Transverse colon (tissue), 4 donors: ENCODE results near the gene ACTMAP. TPM values are rescaled to one million over a fixed set of nuclear protein-coding genes. Genes with fewer than 3 reads are reported as not detected.
"Not testable (repeated sequence)": the region's sequence is repeated elsewhere in the genome, so short reads cannot be mapped to it uniquely, and the experiment has no call there.

ENCODE experiments used
- DNase-seq: peaks from one replicate; pipeline ENCODE4 v3.0.0-alpha.2; 2019
- H3K27ac ChIP-seq, 4 donors: fragments of 200-600 bp; sonication (generic); 2 replicates each; pipeline ENCODE4 v1.5.1; 2016 to 2018; ENCODE audit warnings: inconsistent platforms in 4 of 4
- H3K27me3 ChIP-seq: fragments of 200-600 bp; sonication (generic); 2 replicates; pipeline ENCODE4 v1.5.1; 2017; ENCODE audit warnings: inconsistent platforms
- H3K36me3 ChIP-seq, 4 donors: fragments of 200-600 bp; sonication (generic); 2 replicates each; pipeline ENCODE4 v1.5.1; 2017 to 2019; ENCODE audit warnings: inconsistent platforms in 4 of 4
- H3K4me1 ChIP-seq, 4 donors: fragments of 200-600 bp; sonication (generic); 2 replicates each; pipeline ENCODE4 v1.5.1; 2017 to 2020; ENCODE audit warnings: inconsistent platforms in 4 of 4
- H3K4me3 ChIP-seq, 4 donors: fragments of 200-600 bp; sonication (generic); 1 replicate in 1 of 4; 2 replicates in 3 of 4; pipeline versions ENCODE4 v1.5.1 to v1.6.1; 2017 to 2019; ENCODE audit warnings: inconsistent platforms in 4 of 4
- H3K9me3 ChIP-seq, 2 donors: fragments of 200-600 bp; sonication (generic); 2 replicates each; pipeline ENCODE4 v1.5.1; 2017 to 2019; ENCODE audit warnings: inconsistent platforms in 2 of 2
- EP300 ChIP-seq: sonication (generic); formaldehyde crosslinking; IDR thresholded peaks from one replicate; pipeline ENCODE4 v1.6.1; 2017; ENCODE audit warnings: antibody characterized with exemption, low read depth
- POLR2A ChIP-seq: fragments of 450-650 bp; IDR thresholded peaks from one replicate; pipeline ENCODE4 v1.6.1; 2016; ENCODE audit warnings: antibody characterized with exemption, mild to moderate bottlenecking, moderate library complexity
- POLR2AphosphoS5 ChIP-seq, 3 donors: sonication (generic); formaldehyde crosslinking; IDR thresholded peaks; one replicate each; pipeline ENCODE4 v1.6.1; 2016; ENCODE audit warnings: antibody characterized with exemption in 3 of 3
- WGBS, 2 donors: methylation state at CpG; one replicate each; pipeline ENCODE4 v1.1.5; 2018; ENCODE audit warnings: low coverage in 1 of 2; 5-methylcytosine and 5-hydroxymethylcytosine counted together
- in situ Hi-C, 4 donors: fragments of 200-750 bp; cut with MboI; loops; one replicate each; pipeline versions ENCODE4 v1.15.0 to v1.15.1; 2017; ENCODE audit warnings: low sequenced_read_pairs in 3 of 4, low pct_ligation_motif_present in 1 of 4, low pct_unique_long_range_greater_than_20kb in 1 of 4
- intact Hi-C: fragments of 100-400 bp; cut with DNase I; formaldehyde crosslinking; loops from one replicate; pipeline ENCODE4 v1.15.1; 2023; ENCODE audit warnings: low total_unique reads
- total RNA-seq, 4 donors: library from RNA; depleted of rRNA; stranded (reverse); fragments of >200 nt; gene quantifications; one replicate each; pipeline ENCODE4 v1.1.0, GENCODE V29; 2016
- TF ChIP-seq, protein P1 (sequence below), 5 experiments: fragments of 200-600 bp in 3 of 5; fragments of 450-650 bp in 2 of 5; sonication (generic) in 3 of 5; IDR thresholded peaks; 1 replicate in 2 of 5; 2 replicates in 3 of 5; pipeline ENCODE4 v1.5.1; 2016 to 2017; ENCODE audit warnings: antibody characterized with exemption in 5 of 5, inconsistent platforms in 3 of 5, mild to moderate bottlenecking in 2 of 5, moderate library complexity in 1 of 5

Gene ACTMAP
- total RNA-seq, 4 donors from 2014 or later: 8.3 to 29.1 (median 12.1) TPM

GRCh38 chr19:40768869-40769268, 18.6 kb upstream of the ACTMAP start:
- Histone ChIP-seq H3K27ac (no peak overlapping the region), H3K27me3 (no peaks in the 10 kb centered on the region), H3K4me1 (no peaks in the 10 kb centered on the region), H3K4me3 (no peak overlapping the region), H3K9me3 (no peaks in the 10 kb centered on the region), H3K36me3 (peaks cover 0 to 31% (median 12%) of the 10 kb centered on the region in 4 donors)
- 71 to 82% methylated on average over 2 to 5 of the region's 5 CpGs for WGBS, 2 donors
- TF ChIP-seq, protein P1, sequence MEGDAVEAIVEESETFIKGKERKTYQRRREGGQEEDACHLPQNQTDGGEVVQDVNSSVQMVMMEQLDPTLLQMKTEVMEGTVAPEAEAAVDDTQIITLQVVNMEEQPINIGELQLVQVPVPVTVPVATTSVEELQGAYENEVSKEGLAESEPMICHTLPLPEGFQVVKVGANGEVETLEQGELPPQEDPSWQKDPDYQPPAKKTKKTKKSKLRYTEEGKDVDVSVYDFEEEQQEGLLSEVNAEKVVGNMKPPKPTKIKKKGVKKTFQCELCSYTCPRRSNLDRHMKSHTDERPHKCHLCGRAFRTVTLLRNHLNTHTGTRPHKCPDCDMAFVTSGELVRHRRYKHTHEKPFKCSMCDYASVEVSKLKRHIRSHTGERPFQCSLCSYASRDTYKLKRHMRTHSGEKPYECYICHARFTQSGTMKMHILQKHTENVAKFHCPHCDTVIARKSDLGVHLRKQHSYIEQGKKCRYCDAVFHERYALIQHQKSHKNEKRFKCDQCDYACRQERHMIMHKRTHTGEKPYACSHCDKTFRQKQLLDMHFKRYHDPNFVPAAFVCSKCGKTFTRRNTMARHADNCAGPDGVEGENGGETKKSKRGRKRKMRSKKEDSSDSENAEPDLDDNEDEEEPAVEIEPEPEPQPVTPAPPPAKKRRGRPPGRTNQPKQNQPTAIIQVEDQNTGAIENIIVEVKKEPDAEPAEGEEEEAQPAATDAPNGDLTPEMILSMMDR (IDR thresholded peaks at IDR 0.05): no peak
- TF ChIP-seq EP300 (no peak), POLR2A (no peak), POLR2AphosphoS5 (IDR thresholded peaks at IDR 0.05) (no peak)
- in situ Hi-C loops: no loop called here
- no peak for DNase-seq
- intact Hi-C loops: no loop called here

- DNase-seq, H3K4me1 ChIP-seq, H3K27ac ChIP-seq, H3K27me3 ChIP-seq, H3K9me3 ChIP-seq, in situ Hi-C loops, intact Hi-C loops, H3K4me3 ChIP-seq: not testable (repeated sequence)
- H3K36me3 ChIP-seq: peaks cover 0 to 56% (median 24%) of the 10 kb centered on the region in 4 donors
- 89 to 91% methylated on average over 7 to 13 of the region's 13 CpGs for WGBS, 2 donors
These were observed 16.1 kb upstream of the ACTMAP start for GRCh38 chr19:40766385-40766784.

DNA sequence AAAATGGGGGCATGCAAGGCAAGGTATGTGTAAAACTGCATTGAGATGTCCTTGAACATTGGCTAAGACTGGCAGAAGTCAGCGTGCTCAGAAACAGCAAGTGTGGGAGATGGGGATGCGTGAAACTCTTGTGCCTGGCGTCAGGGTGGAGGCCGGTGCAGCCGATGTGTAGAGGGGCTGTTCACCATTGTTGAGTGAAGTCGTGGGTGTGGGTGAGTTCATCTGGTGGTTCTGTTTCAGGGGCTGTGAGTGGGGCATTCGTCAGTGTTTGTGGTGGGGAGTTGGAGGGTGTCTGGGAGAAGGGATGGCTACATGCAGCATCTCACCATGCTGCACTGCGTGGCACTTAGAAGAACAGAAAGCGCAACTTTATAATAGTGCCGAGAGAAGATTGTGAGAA, 13.7 kb upstream of the ACTMAP start:
- DNase-seq: no peak
- H3K4me1 ChIP-seq: no peaks in the 10 kb centered on the region
- H3K4me3 ChIP-seq: no peak overlapping the region
- no peak overlapping the region for H3K27ac ChIP-seq
- no peaks in the 10 kb centered on the region for H3K9me3 ChIP-seq
- peaks cover 0 to 78% (median 35%) of the 10 kb centered on the region in 4 donors for H3K36me3 ChIP-seq
- no peaks in the 10 kb centered on the region for H3K27me3 ChIP-seq
- intact Hi-C loops: no loop called here
- WGBS, 2 donors: 85 to 93% methylated on average over 7 to 10 of the region's 10 CpGs
- in situ Hi-C loops: no loop called here
- TF ChIP-seq, protein P1 (IDR thresholded peaks at IDR 0.05): no peak
- TF ChIP-seq EP300: no peak
- no peak for TF ChIP-seq POLR2A
- no peak for TF ChIP-seq POLR2AphosphoS5 (IDR thresholded peaks at IDR 0.05)

DNA sequence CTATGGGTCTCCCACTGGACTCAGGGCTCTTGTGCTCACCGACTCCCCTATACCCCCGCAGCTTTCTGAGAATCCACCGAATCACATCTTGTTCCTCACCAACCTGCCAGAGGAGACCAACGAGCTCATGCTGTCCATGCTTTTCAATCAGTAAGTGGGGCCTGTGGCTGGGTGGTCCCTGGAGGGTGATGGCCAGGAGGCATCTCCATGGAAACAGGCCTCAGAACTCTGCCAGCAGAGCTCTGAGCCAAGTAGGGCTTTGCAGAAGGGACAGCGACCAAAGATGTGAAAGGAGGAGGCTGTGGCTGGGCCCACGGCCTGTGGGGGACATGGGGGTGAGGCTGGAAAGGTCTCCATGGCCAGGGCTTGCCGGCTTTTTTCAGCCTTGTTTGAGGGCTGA, 13.2 kb upstream of the ACTMAP start:
- no peak for DNase-seq
- 93 to 100% methylated on average over 1 to 7 of the region's 7 CpGs for WGBS, 2 donors
- Histone ChIP-seq H3K36me3 (peaks cover 0 to 82% (median 37%) of the 10 kb centered on the region in 4 donors), H3K9me3 (no peaks in the 10 kb centered on the region), H3K4me1 (no peaks in the 10 kb centered on the region), H3K27me3 (no peaks in the 10 kb centered on the region), H3K4me3 (no peak overlapping the region), H3K27ac (no peak overlapping the region)
- TF ChIP-seq, protein P1 (IDR thresholded peaks at IDR 0.05): no peak
- no peak for TF ChIP-seq EP300
- TF ChIP-seq POLR2A: no peak
- intact Hi-C loops (no loop called here), in situ Hi-C loops (no loop called here)

- DNase-seq: no peak
- no peaks in the 10 kb centered on the region for H3K4me1 ChIP-seq
- no peak overlapping the region for H3K4me3 ChIP-seq
- TF ChIP-seq POLR2A (no peak), EP300 (no peak), POLR2AphosphoS5 (IDR thresholded peaks at IDR 0.05) (no peak)
- TF ChIP-seq, protein P1 (IDR thresholded peaks at IDR 0.05): no peak
- H3K9me3 ChIP-seq: no peaks in the 10 kb centered on the region
- no peak overlapping the region for H3K27ac ChIP-seq
- 93 to 98% methylated on average over 5 to 17 of the region's 17 CpGs for WGBS, 2 donors
- in situ Hi-C loops: no loop called here
- no peaks in the 10 kb centered on the region for H3K27me3 ChIP-seq
- intact Hi-C loops: no loop called here
- peaks cover 0 to 87% (median 40%) of the 10 kb centered on the region in 4 donors for H3K36me3 ChIP-seq
These were observed 12.6 kb upstream of the ACTMAP start for GRCh38 chr19:40762754-40763470.
